HEK293 (cell line): Measurements from ENCODE around the gene TMC6.

Source experiments
- REPIN1 ChIP-seq: fragments of 450-650 bp; formaldehyde crosslinking; IDR thresholded peaks from 2 replicates; pipeline ENCODE4 v1.5.1; 2017; ENCODE audit warnings: missing biosample characterization, missing genetic modification characterization, low read depth
- TCF7L2 ChIP-seq: IDR thresholded peaks from 2 replicates; pipeline ENCODE4 v1.6.1; 2011; ENCODE audit warnings: low read depth, mild to moderate bottlenecking, inconsistent platforms, low read length, moderate library complexity, borderline replicate concordance
- ZBTB8A ChIP-seq: fragments of 450-650 bp; formaldehyde crosslinking; IDR thresholded peaks from 2 replicates; pipeline ENCODE4 v1.5.1; 2016; ENCODE audit warnings: missing biosample characterization, missing genetic modification characterization
- ZEB2 ChIP-seq: fragments of 450-650 bp; formaldehyde crosslinking; IDR thresholded peaks from 2 replicates; pipeline ENCODE4 v1.5.1; 2016; ENCODE audit warnings: missing biosample characterization, missing genetic modification characterization
- ZNF138 ChIP-seq: fragments of 450-650 bp; formaldehyde crosslinking; IDR thresholded peaks from 2 replicates; pipeline ENCODE4 v1.5.1; 2016; ENCODE audit warnings: missing biosample characterization, missing genetic modification characterization, borderline replicate concordance
- ZNF169 ChIP-seq: fragments of 450-650 bp; formaldehyde crosslinking; IDR thresholded peaks from 2 replicates; pipeline ENCODE4 v1.5.1; 2016; ENCODE audit warnings: missing biosample characterization, missing genetic modification characterization
- ZNF184 ChIP-seq: fragments of 450-650 bp; IDR thresholded peaks from 2 replicates; pipeline ENCODE4 v1.5.1; 2018; ENCODE audit warnings: missing biosample characterization, mild to moderate bottlenecking, missing genetic modification characterization
- ZNF416 ChIP-seq: fragments of 450-650 bp; formaldehyde crosslinking; IDR thresholded peaks from 2 replicates; pipeline ENCODE4 v1.5.1; 2016; ENCODE audit warnings: missing biosample characterization, missing genetic modification characterization
- ZNF571 ChIP-seq: fragments of 450-650 bp; formaldehyde crosslinking; IDR thresholded peaks from 2 replicates; pipeline ENCODE4 v1.5.0; 2017; ENCODE audit warnings: missing biosample characterization, missing genetic modification characterization
- TF ChIP-seq, protein P1 (sequence below): fragments of 450-650 bp; formaldehyde crosslinking; IDR thresholded peaks from 2 replicates; pipeline ENCODE4 v1.5.1; 2016; ENCODE audit warnings: missing biosample characterization, missing genetic modification characterization

DNA sequence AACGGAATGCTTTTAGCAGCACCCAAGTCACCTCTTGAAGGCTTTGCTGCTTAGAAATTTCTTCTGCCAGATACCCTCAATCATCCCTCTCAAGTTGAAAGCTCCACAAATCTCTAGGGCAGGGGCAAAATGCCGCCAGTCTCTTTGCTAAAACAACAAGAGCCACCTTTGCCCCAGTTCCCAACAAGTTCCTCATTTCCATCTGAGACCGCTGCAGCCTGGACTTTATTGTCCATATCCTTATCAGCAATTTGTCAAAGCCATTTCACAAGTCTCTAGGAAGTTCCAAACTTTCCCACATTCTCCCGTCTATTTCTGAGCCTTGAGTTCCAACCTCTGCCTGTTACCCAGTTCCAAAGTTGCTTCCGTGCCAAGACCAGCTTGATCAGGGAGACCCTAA, 27.4 kb downstream of the TMC6 start:
- TF ChIP-seq ZNF138 (tag by site-specific recombination) (no peak), ZNF416 (tag by site-specific recombination) (no peak), TCF7L2 (no peak), ZBTB8A (tag by site-specific recombination) (no peak), ZNF184 (tag by site-specific recombination) (no peak), ZNF571 (no peak), REPIN1 (tag by site-specific recombination) (no peak), ZNF169 (tag by site-specific recombination) (no peak), ZEB2 (tag by site-specific recombination) (no peak)
- TF ChIP-seq, protein P1, sequence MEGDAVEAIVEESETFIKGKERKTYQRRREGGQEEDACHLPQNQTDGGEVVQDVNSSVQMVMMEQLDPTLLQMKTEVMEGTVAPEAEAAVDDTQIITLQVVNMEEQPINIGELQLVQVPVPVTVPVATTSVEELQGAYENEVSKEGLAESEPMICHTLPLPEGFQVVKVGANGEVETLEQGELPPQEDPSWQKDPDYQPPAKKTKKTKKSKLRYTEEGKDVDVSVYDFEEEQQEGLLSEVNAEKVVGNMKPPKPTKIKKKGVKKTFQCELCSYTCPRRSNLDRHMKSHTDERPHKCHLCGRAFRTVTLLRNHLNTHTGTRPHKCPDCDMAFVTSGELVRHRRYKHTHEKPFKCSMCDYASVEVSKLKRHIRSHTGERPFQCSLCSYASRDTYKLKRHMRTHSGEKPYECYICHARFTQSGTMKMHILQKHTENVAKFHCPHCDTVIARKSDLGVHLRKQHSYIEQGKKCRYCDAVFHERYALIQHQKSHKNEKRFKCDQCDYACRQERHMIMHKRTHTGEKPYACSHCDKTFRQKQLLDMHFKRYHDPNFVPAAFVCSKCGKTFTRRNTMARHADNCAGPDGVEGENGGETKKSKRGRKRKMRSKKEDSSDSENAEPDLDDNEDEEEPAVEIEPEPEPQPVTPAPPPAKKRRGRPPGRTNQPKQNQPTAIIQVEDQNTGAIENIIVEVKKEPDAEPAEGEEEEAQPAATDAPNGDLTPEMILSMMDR (tag by site-specific recombination), result no peak
